Upper lobe of left lung (tissue), 4 donors: Measurements from ENCODE around the gene NAGA.

Experiments used
- CTCF ChIP-seq, 6 experiments: fragments of 450-650 bp in 4 of 6; fragments of 200-600 bp in 2 of 6; sonication (generic) in 2 of 6; IDR thresholded peaks; one replicate each; pipeline ENCODE4 v1.5.1; 2016 to 2019; ENCODE audit warnings: antibody characterized with exemption in 6 of 6
- EP300 ChIP-seq, 4 donors: sonication (generic); formaldehyde crosslinking; IDR thresholded peaks; one replicate each; pipeline ENCODE4 v1.5.1; 2017; ENCODE audit warnings: antibody characterized with exemption in 4 of 4, control low read depth in 2 of 4
- POLR2A ChIP-seq, 4 donors: fragments of 450-650 bp; IDR thresholded peaks; one replicate each; pipeline ENCODE4 v1.5.1; 2016 to 2017; ENCODE audit warnings: antibody characterized with exemption in 4 of 4, mild to moderate bottlenecking in 2 of 4
- POLR2AphosphoS5 ChIP-seq, 2 donors: sonication (generic); formaldehyde crosslinking; IDR thresholded peaks; one replicate each; pipeline ENCODE4 v1.5.1; 2017; ENCODE audit warnings: antibody characterized with exemption in 2 of 2

- TF ChIP-seq CTCF (IDR thresholded peaks at IDR 0.05) (no peak), EP300 (IDR thresholded peaks at IDR 0.05) (no peak), POLR2AphosphoS5 (IDR thresholded peaks at IDR 0.05) (peak; percentile 87 to 97), POLR2A (IDR thresholded peaks at IDR 0.05) (peak in 3 of 4 donors; percentile 8 to 91 (median 63))
These were observed at the start of gene NAGA for GRCh38 chr22:42070517-42071422.
